ENCODE measurements around the gene SNAP47.

The SNAP47 gene

DNA sequence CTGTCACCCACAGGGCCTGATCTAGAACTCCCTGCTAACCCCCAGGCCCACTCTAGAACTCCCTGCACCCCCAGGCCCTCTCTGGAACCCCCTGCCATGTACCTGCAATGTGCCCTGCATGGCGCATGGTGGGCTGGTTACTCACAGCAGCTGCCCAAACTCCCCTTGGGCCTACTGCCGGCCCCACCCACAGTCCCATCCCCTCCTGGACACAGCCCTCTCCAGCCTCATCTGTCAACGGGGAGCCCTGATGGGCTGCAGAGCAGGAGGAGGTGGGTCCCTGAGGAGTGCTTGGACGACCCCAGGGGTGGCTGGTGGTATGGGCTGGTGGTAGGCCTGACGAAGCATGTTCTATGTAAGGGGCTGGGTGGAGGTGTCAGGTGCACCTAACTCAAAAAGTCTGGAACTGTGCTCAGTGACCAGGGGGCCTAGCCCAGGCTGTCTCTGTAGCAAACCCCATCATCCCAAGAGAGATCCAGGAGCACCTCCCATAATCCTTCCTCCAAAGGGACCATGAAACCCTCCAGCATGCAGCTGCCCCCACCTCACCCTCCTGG is 61.2 kb downstream of the SNAP47 start:
- H3K4me1 Mint-ChIP-seq: peaks cover 62% of the 10 kb centered on the region
- TF ChIP-seq, protein P1, sequence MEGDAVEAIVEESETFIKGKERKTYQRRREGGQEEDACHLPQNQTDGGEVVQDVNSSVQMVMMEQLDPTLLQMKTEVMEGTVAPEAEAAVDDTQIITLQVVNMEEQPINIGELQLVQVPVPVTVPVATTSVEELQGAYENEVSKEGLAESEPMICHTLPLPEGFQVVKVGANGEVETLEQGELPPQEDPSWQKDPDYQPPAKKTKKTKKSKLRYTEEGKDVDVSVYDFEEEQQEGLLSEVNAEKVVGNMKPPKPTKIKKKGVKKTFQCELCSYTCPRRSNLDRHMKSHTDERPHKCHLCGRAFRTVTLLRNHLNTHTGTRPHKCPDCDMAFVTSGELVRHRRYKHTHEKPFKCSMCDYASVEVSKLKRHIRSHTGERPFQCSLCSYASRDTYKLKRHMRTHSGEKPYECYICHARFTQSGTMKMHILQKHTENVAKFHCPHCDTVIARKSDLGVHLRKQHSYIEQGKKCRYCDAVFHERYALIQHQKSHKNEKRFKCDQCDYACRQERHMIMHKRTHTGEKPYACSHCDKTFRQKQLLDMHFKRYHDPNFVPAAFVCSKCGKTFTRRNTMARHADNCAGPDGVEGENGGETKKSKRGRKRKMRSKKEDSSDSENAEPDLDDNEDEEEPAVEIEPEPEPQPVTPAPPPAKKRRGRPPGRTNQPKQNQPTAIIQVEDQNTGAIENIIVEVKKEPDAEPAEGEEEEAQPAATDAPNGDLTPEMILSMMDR (IDR thresholded peaks at IDR 0.05): no peak
- no peak for DNase-seq
- H3K9me3 Mint-ChIP-seq: no peaks in the 10 kb centered on the region
- H3K27ac Mint-ChIP-seq: no peak overlapping the region
- peaks cover 15% of the 10 kb centered on the region for H3K27me3 Mint-ChIP-seq (ENCODE audit: low read depth, poor library complexity)
- no peaks in the 10 kb centered on the region for H3K36me3 Mint-ChIP-seq (ENCODE audit: low read depth)
- H3K4me3 Mint-ChIP-seq: no peak overlapping the region

DNA sequence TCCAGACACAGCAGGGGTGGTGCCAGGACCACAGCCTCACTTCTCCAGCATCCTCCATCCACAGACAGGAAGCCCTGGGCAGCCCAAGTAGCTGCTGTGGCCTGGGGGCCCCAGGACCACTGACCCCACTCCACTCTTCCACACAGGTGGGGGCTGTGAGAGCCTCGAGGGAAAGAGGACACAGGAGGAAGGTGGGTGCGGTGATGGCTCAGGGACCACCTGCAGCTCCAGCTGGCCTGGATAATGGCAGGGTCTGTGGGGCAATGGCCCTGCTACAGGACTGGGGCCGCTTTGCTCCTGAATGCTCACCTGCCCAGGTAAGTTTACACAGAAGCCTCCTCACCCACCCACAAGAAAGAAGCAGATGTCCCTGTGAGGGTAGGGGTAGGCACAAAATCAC is 61.9 kb downstream of the SNAP47 start:
- Mint-ChIP-seq H3K4me3 (no peak overlapping the region), H3K27me3 (ENCODE audit: low read depth, poor library complexity) (peaks cover 18% of the 10 kb centered on the region), H3K27ac (no peak overlapping the region), H3K36me3 (ENCODE audit: low read depth) (no peaks in the 10 kb centered on the region), H3K9me3 (no peaks in the 10 kb centered on the region), H3K4me1 (peaks cover 56% of the 10 kb centered on the region)
- no peak for DNase-seq
- TF ChIP-seq, protein P1 (IDR thresholded peaks at IDR 0.05): no peak

DNA sequence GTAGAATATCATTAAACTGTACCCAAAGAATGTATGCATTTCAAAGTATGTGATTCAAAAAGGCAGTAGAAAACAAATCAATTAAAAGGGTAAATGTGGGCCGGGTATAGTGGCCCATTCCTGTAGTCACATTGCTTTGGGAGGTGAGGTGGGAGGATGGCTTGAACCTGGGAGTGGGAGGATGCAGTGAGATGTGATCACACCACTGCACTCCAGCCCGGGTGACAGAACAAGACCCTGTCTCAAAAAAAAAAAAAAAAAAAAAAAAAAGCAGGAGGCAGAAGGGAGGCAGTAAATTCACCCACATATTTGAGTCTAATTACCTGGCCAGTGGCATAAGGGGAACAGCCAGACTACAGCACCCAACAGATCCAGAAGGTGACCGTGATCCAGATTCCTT is 62.4 kb downstream of the SNAP47 start:
- H3K36me3 Mint-ChIP-seq (ENCODE audit: low read depth): no peaks in the 10 kb centered on the region
- TF ChIP-seq, protein P1 (IDR thresholded peaks at IDR 0.05): no peak

DNA sequence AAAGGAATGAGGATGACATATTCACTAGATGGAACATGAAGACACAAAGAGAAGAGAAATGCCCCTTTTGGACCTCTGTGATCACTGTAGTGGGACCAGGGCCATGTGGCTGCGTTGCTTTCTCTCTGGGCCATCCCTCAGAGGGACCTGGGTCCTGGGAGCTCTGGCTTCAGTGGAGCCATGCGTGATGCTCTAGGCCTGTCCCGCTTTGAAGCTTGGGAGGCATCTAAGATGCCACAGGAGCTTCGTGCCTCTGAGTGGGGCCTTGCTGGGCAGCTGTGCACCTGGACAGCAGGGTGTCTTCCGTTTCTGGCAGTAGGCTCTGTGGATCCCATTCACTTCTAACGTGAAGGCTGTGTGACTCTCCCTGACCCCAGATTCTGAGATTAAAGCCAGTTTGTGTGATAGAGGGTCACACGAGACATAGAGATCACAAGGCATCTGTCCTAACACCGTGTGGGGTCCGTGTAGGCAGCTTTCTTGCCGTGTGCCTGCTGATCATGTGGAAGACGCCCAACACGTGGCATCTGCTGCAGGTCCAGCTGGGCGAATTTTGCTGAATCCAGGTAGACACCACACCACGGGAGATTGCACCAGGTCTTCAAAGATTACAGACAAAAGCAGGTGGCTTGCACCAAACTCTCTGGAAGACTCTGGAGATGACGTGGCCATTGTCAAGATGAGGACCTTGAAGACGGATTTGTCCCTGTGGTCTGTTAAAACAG is 63.0 kb downstream of the SNAP47 start:
- Mint-ChIP-seq H3K9me3 (peaks cover 4% of the 10 kb centered on the region), H3K4me1 (peaks cover 46% of the 10 kb centered on the region), H3K4me3 (no peak overlapping the region), H3K27me3 (ENCODE audit: low read depth, poor library complexity) (peaks cover 24% of the 10 kb centered on the region), H3K36me3 (ENCODE audit: low read depth) (no peaks in the 10 kb centered on the region), H3K27ac (no peak overlapping the region)
- no peak for DNase-seq
- TF ChIP-seq, protein P1 (IDR thresholded peaks at IDR 0.05): no peak

More for the DNA sequence above, 62.4 kb downstream of the SNAP47 start:
- peaks cover 20% of the 10 kb centered on the region for H3K27me3 Mint-ChIP-seq (ENCODE audit: low read depth, poor library complexity)
- peaks cover 51% of the 10 kb centered on the region for H3K4me1 Mint-ChIP-seq
- DNase-seq: no peak
- no peak overlapping the region for H3K4me3 Mint-ChIP-seq
- H3K27ac Mint-ChIP-seq: no peak overlapping the region
- no peaks in the 10 kb centered on the region for H3K9me3 Mint-ChIP-seq

DNA sequence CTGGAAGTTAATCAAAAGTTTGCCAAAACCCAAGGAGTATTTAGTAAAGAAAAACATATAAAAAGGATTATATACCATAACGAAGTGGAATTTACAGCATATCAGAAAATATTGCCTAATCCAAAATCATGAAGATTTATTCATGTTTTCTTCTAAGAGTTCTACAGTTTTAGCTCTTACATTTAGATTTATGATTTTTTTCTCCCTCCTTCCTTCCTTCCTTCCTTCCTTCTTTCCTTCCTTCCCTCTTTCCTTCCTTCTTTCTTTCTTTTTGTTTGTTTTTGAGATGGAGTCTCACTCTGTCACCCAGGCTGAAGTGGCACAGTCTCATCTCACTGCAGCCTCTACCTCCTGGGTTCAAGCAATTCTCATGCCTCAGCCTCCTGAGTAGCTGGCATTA is 64.5 kb downstream of the SNAP47 start:
- Mint-ChIP-seq H3K9me3 (peaks cover 13% of the 10 kb centered on the region), H3K36me3 (ENCODE audit: low read depth) (no peaks in the 10 kb centered on the region), H3K27ac (no peak overlapping the region), H3K27me3 (ENCODE audit: low read depth, poor library complexity) (peaks cover 38% of the 10 kb centered on the region), H3K4me3 (no peak overlapping the region), H3K4me1 (peaks cover 30% of the 10 kb centered on the region)
- no peak for DNase-seq
- TF ChIP-seq, protein P1 (IDR thresholded peaks at IDR 0.05): no peak

DNA sequence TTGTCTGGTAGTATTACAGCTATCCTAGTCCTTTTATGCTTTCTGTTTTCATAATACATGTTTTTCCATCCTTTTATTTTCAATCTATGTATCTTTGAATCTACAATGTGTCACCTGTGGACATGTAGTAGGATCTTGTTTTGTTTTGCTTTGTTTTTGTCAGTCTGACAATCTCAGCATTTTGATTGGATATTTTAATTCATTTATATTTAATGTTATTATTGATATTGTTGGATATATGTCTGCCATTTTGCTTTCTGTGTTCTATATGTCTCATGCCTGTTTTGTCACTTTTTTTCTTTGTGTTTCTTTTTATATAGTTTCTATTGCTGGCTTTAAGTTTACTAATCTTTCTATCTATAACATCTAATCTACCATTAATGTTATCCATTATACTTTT is 68.7 kb downstream of the SNAP47 start:
- H3K4me1 Mint-ChIP-seq: peaks cover 6% of the 10 kb centered on the region

More for the DNA sequence above, 68.7 kb downstream of the SNAP47 start:
- no peak overlapping the region for H3K27ac Mint-ChIP-seq
- no peak overlapping the region for H3K4me3 Mint-ChIP-seq
- TF ChIP-seq, protein P1 (IDR thresholded peaks at IDR 0.05): no peak
- H3K27me3 Mint-ChIP-seq (ENCODE audit: low read depth, poor library complexity): peaks cover 38% of the 10 kb centered on the region
- H3K36me3 Mint-ChIP-seq (ENCODE audit: low read depth): no peaks in the 10 kb centered on the region
- H3K9me3 Mint-ChIP-seq: peaks cover 38% of the 10 kb centered on the region
- DNase-seq: no peak
